Activated T-cell treated with anti-CD3 and anti-CD28 coated beads for 1 hour (primary cell): ENCODE data around the gene ITGA1.

Source experiments
- DNase-seq: peaks from one replicate; pipeline ENCODE4 v3.0.0-alpha.2; 2020; ENCODE audit warnings: low read depth

The ITGA1 gene

GRCh38 chr5:52998552-52999313 is 211.0 kb downstream of the ITGA1 start:
- DNase-seq, result no peak

- DNase-seq, result no peak
Observed at GRCh38 chr5:52999344-52999949, 211.7 kb downstream of the ITGA1 start.

GRCh38 chr5:53001541-53001940 is 213.8 kb downstream of the ITGA1 start:
- DNase-seq, result no peak

GRCh38 chr5:53002491-53002890 is 214.8 kb downstream of the ITGA1 start:
- no peak for DNase-seq

GRCh38 chr5:53003144-53003543 is 215.4 kb downstream of the ITGA1 start:
- no peak for DNase-seq

- no peak for DNase-seq
Observed at GRCh38 chr5:53006911-53007890, 219.5 kb downstream of the ITGA1 start.

- no peak for DNase-seq
Observed at GRCh38 chr5:53008751-53009150, 221.0 kb downstream of the ITGA1 start.
